ENCODE data around the gene SSR1. TPM values are rescaled to one million over a fixed set of nuclear protein-coding genes. Genes with fewer than 3 reads are reported as not detected.
A peak's percentile ranks its signal among the peaks of the same experiment; 100 is the strongest.

The SSR1 gene
- total and polyA plus RNA-seq, 2 of the 13 experiments (the other 11 are each of a cell fraction or from before 2014, with no cell fraction given): 203 to 243 TPM

- no peak for TF ChIP-seq TERF1 (CRISPR knock-in tag; IDR thresholded peaks at IDR 0.05)
- TF ChIP-seq NCOA1 (CRISPR knock-in tag; IDR thresholded peaks at IDR 0.05): no peak
- 0 out of 2 replicates have a peak, but pooled peaks have one; percentile 16 for TF ChIP-seq ZBTB25 (CRISPR knock-in tag; IDR thresholded peaks at IDR 0.05)
- TF ChIP-seq ZNF512 (CRISPR knock-in tag; IDR thresholded peaks at IDR 0.05): no peak
- peak; percentile 98 for TF ChIP-seq FOSL1 (CRISPR knock-in tag; IDR thresholded peaks at IDR 0.05; ENCODE audit: borderline replicate concordance)
- TF ChIP-seq DMAP1 (CRISPR knock-in tag; IDR thresholded peaks at IDR 0.05): no peak
- TF ChIP-seq ZSCAN30 (CRISPR knock-in tag; IDR thresholded peaks at IDR 0.05): no peak
- no peak for TF ChIP-seq SRSF1 (optimal IDR thresholded peaks at IDR 0.05; ENCODE audit: low read depth, low read length)
- TF ChIP-seq RORA (CRISPR knock-in tag; IDR thresholded peaks at IDR 0.05): no peak
- no peak for TF ChIP-seq ZNF790 (CRISPR knock-in tag; IDR thresholded peaks at IDR 0.05; ENCODE audit: borderline replicate concordance)
- no peak for TF ChIP-seq HNRNPL (IDR thresholded peaks at IDR 0.05; ENCODE audit: low read depth, low read length)
- TF ChIP-seq MAF1 (CRISPR knock-in tag; IDR thresholded peaks at IDR 0.05; ENCODE audit: borderline replicate concordance): no peak
- no peak for TF ChIP-seq ZNF850 (CRISPR knock-in tag; conservative IDR thresholded peaks at IDR 0.05)
- TF ChIP-seq AHDC1 (CRISPR knock-in tag; IDR thresholded peaks at IDR 0.05; ENCODE audit: borderline replicate concordance): peak; percentile 59; the same call in 1 of the 2 replicates
- no peak for TF ChIP-seq LCORL (IDR thresholded peaks at IDR 0.05)
- TF ChIP-seq LCORL (CRISPR knock-in tag; IDR thresholded peaks at IDR 0.05): 0 out of 2 replicates have a peak, but pooled peaks have one; percentile 45
- TF ChIP-seq SOX13 (IDR thresholded peaks at IDR 0.05): no peak
- TF ChIP-seq SOX13 (CRISPR knock-in tag; conservative IDR thresholded peaks at IDR 0.05 in 1 of 2, IDR thresholded peaks at IDR 0.05 in 1 of 2): peak in 1 of 2 experiments; percentile 68; a peak in 2 of 4 replicates
- TF ChIP-seq RCOR2 (CRISPR knock-in tag; IDR thresholded peaks at IDR 0.05): peak; percentile 50; the same call in 1 of the 2 replicates
- TF ChIP-seq ZNF737 (CRISPR knock-in tag; IDR thresholded peaks at IDR 0.05; ENCODE audit: borderline replicate concordance): no peak
- TF ChIP-seq NBN (conservative IDR thresholded peaks at IDR 0.05): no peak
- no peak for TF ChIP-seq ZNF451 (CRISPR knock-in tag; IDR thresholded peaks at IDR 0.05)
Observed at GRCh38 chr6:7341989-7342742, 29.2 kb upstream of the SSR1 start (continued).
